Measurements from ENCODE around the gene DYSF.

The DYSF gene

DNA sequence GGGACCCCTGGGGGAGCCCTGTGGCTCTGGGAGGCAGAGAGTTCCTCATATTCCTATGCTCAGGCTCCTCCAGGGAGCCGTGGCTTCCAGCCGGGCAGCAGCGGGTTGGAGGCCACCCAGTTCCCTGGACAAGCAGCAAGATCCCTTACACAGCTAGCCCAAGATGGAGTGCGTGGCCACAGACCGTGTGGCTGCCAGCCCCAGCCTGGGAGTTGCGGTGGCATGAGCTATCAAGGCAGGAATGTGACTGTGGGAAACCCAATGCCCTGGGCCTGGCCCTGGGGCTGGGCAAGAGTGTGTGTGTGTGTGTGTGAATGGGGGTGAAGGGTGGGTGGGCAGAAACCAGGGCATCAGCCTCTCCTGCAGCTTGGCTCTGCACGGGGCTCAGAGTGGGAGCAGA, 130.5 kb downstream of the DYSF start:
- no peak overlapping the region for H3K4me3 ChIP-seq (ENCODE audit: low read depth, low read length)
- TF ChIP-seq, protein P1, sequence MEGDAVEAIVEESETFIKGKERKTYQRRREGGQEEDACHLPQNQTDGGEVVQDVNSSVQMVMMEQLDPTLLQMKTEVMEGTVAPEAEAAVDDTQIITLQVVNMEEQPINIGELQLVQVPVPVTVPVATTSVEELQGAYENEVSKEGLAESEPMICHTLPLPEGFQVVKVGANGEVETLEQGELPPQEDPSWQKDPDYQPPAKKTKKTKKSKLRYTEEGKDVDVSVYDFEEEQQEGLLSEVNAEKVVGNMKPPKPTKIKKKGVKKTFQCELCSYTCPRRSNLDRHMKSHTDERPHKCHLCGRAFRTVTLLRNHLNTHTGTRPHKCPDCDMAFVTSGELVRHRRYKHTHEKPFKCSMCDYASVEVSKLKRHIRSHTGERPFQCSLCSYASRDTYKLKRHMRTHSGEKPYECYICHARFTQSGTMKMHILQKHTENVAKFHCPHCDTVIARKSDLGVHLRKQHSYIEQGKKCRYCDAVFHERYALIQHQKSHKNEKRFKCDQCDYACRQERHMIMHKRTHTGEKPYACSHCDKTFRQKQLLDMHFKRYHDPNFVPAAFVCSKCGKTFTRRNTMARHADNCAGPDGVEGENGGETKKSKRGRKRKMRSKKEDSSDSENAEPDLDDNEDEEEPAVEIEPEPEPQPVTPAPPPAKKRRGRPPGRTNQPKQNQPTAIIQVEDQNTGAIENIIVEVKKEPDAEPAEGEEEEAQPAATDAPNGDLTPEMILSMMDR (IDR thresholded peaks at IDR 0.05; ENCODE audit: low read depth, low read length), result no peak

- TF ChIP-seq, protein P1 (IDR thresholded peaks at IDR 0.05; ENCODE audit: low read depth, low read length), result no peak
- H3K4me3 ChIP-seq (ENCODE audit: low read depth, low read length), result no peak overlapping the region
These were observed 133.1 kb downstream of the DYSF start for GRCh38 chr2:71586471-71586870.

DNA sequence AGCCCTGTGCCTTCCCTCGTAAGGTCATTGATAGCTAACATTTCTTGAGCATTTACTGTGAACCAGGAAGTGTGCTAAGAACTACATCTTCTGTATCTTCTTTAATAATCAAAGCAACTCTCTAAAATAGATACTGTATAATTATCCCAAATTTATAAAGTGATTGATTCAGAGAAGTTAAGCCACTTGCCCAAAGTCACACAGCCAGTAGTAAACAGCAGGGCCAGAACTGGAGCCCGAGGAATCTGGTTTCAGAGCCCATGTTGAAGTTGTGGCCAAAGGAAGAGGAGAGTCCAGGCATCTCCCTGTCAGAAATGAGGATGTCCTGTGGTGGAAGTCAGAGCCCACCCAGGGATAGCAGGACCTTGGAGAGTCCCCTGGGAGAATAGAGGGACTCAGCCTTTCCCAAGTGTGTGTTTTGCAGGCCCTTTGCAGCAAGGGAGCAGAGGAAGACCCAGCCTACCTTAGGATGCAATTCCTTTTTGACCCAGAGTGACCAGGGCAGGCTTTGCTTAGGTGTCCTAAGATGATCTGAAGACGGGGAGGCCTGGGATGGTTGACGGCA, 134.2 kb downstream of the DYSF start:
- no peak overlapping the region for H3K4me3 ChIP-seq (ENCODE audit: low read depth, low read length)
- TF ChIP-seq, protein P1 (IDR thresholded peaks at IDR 0.05; ENCODE audit: low read depth, low read length), result no peak

GRCh38 chr2:71588497-71589170, 135.3 kb downstream of the DYSF start:
- TF ChIP-seq, protein P1 (IDR thresholded peaks at IDR 0.05; ENCODE audit: low read depth, low read length), result no peak
- H3K4me3 ChIP-seq (ENCODE audit: low read depth, low read length), result no peak overlapping the region

- no peak overlapping the region for H3K4me3 ChIP-seq (ENCODE audit: low read depth, low read length)
- TF ChIP-seq, protein P1 (IDR thresholded peaks at IDR 0.05; ENCODE audit: low read depth, low read length), result no peak
These were observed 136.4 kb downstream of the DYSF start for GRCh38 chr2:71589763-71590162.

GRCh38 chr2:71591044-71591443, 137.7 kb downstream of the DYSF start:
- TF ChIP-seq, protein P1 (IDR thresholded peaks at IDR 0.05; ENCODE audit: low read depth, low read length), result no peak

GRCh38 chr2:71592181-71592711, 138.9 kb downstream of the DYSF start:
- no peak overlapping the region for H3K4me3 ChIP-seq (ENCODE audit: low read depth, low read length)
- TF ChIP-seq, protein P1 (IDR thresholded peaks at IDR 0.05; ENCODE audit: low read depth, low read length), result no peak

More at GRCh38 chr2:71591044-71591443, 137.7 kb downstream of the DYSF start:
- H3K4me3 ChIP-seq (ENCODE audit: low read depth, low read length), result no peak overlapping the region

All from WI38 (cell line).